Activated naive CD4-positive, alpha-beta T cell (primary cell): ENCODE data around the gene ACKR3.

Experiments used
- DNase-seq, 4 experiments: peaks; one replicate each; lab custom pipeline; 2025; lab: John Stamatoyannopoulos, UW

Gene ACKR3

GRCh38 chr2:236549165-236549564 lies 20.5 kb upstream of the ACKR3 start:
- DNase-seq, result no peak

DNA sequence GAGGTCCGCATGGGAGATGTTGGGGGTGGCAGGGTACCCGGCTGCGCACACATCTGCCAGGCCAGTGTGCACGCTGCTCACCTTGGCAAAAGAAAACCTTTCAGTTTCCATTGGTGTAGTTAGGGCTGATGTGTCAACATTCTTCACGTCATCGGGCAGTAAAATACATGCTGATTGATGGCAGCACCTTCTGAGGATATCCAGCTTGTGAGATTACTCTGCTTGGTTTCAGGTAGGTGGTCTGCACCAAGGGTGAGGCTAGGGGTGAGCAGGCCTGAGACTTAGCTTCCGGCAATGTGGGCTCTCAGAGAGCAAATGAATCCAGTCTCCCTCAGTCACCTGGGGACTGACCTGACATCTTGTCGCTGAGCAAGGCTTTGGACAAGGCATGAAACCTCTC lies 19.3 kb upstream of the ACKR3 start:
- no peak for DNase-seq

GRCh38 chr2:236550701-236551465 lies 18.7 kb upstream of the ACKR3 start:
- DNase-seq, result no peak

GRCh38 chr2:236551471-236552211 lies 18.0 kb upstream of the ACKR3 start:
- no peak for DNase-seq

DNA sequence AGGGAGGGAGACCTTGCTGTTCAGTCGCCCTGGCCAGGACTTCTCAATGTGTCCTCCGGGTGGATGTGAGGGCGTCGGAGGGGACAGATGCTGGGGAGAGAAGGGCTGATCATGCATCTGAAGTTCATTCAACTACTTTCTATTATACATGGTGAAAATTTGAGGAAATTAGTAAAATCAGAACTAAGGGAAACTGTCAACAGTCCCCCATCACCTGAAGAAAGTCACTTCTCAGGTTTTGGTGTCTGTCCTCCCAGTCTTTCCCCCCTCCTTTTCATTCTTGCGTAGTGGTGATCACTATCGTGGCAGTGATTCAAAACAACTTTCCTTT lies 17.4 kb upstream of the ACKR3 start:
- DNase-seq, result no peak

DNA sequence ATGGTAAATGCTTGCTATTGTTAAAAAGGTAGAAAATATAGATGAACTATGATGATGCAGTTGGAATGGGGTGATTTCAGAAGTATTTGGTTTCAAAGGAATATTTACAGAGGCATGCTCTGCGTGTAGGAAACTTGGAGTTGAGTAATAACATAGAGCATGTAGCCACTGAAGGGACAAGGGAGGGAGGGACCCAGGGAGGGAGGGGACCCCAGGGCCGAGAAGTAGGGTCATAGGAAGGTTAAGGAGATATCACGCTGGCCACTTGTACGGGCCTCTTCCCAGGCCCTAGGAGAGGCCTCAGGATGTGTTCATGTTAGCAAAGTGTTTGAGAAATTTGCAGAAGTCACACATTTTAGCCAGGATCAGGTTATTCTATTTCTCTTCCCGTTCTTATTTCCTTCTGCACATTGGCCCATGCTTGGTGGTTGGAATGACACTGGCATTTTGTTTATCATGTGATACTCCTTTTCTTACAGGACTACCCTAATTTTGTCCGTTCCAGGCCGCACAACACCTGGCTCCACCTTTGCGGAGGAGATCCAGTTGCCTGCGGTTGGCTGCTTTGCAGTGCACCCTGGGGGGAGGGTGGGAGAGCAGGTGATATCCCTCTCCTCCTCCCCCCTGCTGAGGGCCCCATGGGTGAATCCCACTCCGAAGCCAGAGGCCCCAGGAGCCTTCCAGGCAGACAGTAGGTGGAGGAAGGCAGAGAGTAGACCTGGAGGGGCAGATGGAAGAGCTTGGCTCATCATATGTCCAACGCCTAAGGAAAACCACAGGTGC lies 16.9 kb upstream of the ACKR3 start:
- no peak for DNase-seq

- no peak for DNase-seq
Measured at GRCh38 chr2:236553522-236553921, 16.1 kb upstream of the ACKR3 start.

DNA sequence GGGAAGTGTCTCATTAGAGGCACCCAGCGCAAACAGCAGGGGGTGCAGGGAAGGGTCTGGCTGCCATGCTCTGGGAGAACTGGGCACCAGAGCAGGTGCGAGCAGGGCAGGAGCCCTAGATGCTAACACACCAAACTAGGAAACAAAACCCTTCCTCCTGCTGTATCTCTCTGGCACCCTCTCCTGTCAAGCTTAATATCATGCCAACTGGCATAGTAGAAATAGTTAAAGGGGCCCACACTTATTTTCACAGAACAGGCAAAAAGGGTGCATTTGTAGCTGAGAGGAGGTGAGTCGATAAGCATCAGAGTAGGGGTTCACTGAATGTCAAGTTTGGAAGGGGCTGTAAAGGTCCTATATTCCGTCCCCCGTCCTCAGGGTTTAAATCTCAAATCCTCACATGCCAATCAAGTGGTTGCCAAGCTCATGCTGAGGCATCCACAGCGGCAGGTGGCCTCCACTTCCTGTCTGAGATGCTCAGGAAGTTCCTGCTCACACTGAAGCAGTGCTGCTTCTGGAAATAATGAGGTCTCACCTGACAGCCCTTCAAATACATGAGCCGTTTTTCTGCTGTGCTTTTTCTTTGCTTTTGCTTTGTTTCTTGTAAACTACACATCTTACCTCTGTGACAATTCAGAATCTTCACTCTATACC lies 14.9 kb upstream of the ACKR3 start:
- DNase-seq, result peak in 1 of 4 experiments; percentile 12

DNA sequence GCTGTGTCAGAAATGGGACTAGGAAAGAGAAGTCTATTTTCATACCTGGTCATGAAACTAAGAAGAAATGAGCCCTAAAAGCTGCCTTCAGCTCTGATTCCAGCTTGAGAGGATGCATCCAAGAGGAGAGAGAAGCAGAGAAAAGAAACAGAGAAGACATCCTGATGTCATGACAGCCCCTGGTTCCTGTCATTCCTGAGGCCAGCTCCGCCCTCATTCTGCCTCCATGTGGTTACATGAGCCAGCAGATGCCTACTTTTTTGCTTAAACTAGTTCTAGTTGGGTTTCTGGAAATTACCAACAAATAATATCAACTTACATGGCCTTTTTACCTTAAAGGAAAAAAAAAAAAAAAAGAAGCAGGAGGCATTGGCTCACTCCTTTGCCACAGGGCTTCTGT lies 14.1 kb upstream of the ACKR3 start:
- no peak for DNase-seq

DNA sequence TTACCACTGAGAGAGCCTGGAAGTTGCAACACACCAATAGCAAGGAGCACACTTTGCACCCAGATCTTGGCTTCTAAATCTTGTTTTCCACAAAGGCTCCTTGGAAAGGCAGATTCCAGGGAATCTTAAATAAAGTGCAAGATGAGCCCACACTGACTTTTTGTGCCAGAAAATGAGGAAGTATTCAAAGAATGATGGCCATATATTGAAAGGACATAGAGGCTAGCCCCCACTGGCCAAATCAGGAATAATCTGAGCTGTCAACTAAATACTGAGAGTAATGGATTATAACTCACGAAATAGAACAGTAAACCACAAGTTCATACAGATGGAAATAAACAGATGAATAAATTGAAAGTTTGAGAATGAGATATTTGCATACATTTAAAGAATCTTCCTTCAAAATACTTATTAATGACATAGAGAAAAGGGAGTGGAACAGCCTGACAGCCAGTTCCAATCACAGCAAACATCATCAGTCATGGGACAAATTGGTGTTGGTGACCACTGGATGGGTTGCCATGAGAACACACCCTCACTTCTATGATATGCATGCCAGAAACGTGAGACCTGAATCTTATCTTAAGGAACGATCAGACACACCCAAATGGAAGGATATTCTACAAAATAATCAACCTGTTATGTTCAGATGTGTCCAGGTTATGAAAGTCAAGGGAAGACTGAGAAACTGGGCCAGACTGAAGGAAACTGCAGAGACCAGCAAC lies 12.2 kb upstream of the ACKR3 start:
- no peak for DNase-seq

- DNase-seq, result no peak
Measured at GRCh38 chr2:236558036-236558435, 11.6 kb upstream of the ACKR3 start.

DNA sequence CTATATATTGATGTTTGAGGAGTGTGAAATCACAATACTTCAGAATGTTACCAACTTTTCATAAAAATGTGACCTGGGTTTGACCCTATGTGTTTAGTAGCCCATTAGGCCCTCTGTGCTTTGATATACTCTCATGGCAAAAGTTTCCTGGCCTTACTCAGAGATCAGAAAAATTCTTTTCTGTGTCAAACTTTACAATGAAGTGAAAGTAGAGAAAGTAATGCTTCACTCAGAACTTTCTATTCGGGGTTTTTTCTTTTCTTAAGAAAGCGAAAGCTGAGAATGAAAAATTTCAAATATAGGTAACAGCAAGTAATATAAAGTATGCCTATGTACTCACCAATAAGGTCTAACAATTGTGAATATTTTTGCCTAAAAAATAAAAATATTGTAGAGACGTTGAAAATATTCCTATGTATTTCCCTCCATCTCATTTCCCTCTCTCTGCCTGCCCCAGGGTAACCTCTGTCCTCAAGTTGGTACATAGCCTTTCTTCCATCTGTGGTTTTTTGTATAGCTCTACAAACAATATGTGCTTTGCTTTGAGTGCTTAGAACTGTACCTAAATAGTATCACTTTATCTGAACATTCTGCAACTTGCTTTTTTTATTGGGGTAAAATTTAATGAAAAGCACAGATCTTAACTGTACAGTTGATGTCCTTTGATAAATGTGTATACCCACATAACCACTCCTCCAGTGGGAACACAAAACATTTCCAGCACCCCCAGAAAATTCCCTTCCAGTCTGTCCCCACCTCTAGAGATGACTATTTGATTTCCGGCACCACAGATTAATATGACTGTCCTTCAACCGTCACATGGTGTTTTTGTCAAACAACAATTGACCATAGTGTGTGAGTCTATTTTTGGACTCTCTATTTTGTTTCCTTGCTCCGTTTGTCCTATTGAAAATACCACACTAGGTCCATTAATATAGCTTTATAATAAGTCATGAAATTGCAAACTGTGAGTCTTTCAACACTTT lies 10.3 kb upstream of the ACKR3 start:
- no peak for DNase-seq

DNA sequence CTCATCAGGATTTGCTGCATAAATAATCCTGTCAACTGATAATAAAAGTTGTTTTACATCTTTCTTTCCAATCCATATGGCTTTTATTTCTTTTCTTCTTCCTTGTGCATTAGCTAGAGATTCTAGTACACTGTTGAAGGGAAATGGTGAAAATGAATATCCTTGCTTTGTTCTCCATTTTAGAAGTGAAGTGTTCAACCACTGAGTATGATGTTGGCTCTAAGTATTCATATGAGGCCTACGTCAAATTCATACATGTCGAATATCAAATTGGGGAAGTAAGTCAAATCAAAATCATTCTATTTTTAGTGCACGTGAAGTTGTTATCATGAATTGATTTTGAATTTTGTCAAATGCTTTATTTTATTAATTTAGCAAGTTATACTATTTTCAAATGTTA lies 7.8 kb upstream of the ACKR3 start:
- no peak for DNase-seq

DNA sequence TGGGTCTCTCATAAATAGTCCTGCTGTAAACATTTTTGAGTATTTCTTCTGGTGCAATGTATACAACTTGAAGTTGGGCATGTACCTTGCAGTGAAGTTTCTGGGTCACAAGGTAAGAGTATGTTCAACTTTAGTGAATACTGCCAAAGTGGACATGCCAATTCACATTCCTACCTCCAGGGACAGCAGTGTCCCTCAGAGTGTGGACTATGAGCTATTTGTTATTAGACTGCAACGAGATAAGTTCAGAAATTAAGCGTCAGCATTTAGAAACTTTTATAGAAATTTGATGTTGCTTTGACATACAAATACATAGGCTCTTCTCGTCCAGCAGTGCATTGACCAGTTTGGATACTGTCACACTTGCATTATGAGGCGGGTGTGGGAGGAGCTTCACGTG lies 7.2 kb upstream of the ACKR3 start:
- DNase-seq, result no peak

DNA sequence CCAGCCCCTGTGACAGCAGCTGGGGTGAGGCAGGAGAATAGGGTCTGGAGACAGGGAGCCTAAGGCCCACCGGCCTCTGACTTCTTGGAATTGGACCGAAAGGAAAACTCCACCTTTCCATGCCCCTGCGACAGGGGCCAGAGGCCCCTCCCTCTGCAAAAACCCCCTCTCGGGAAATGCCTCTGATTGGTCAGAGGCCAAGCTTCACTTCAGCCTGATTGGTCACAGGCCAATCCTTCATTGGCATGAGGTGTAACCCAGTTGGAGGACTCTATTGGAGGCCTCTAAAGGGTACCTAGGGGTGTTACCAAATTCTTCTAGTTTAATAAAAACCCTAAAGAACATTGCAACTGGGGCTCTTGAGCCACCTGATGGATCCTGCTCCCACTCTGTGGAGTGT lies 5.7 kb upstream of the ACKR3 start:
- no peak for DNase-seq

DNA sequence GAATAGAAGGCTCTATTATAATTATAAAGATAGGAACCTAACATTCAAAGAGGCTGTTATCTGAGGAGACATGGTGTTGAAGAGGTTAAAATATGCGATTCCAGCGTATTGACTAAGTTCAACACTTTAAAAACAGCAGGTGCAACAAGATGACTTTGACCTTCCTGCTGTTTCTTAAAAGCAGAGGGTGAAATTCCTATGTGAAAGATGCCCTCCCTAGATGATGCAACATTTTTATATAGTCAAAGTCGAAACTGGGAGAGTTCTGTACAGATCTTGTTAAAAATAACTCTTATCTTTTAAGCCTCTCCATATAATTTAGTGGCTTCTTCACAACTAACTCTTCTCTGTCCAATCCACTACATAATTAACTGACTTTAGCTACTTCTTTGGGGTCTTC lies 4.4 kb upstream of the ACKR3 start:
- DNase-seq, result no peak

- no peak for DNase-seq
Measured at GRCh38 chr2:236565879-236566402, 3.7 kb upstream of the ACKR3 start.

DNA sequence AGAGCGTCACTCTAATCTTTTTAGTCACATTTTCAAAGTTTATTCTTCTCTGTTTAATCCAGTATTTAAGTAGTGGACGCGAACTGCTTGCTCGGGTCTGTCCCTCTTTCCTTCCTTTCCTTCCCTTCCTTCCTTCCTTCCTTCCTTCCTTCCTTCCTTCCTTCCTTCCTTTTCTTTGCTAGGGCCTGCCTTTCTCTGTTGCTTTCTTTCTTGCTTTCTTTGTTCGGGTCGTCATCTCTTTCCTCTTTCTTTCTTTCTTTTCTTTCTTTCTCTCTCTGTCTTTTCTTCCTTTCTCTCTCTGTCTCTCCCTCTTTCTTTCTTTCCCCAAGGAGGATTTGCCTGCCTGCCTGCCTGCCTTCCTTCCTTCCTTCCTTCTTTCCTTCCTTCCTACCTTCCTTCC lies 3.0 kb upstream of the ACKR3 start:
- no peak for DNase-seq

DNA sequence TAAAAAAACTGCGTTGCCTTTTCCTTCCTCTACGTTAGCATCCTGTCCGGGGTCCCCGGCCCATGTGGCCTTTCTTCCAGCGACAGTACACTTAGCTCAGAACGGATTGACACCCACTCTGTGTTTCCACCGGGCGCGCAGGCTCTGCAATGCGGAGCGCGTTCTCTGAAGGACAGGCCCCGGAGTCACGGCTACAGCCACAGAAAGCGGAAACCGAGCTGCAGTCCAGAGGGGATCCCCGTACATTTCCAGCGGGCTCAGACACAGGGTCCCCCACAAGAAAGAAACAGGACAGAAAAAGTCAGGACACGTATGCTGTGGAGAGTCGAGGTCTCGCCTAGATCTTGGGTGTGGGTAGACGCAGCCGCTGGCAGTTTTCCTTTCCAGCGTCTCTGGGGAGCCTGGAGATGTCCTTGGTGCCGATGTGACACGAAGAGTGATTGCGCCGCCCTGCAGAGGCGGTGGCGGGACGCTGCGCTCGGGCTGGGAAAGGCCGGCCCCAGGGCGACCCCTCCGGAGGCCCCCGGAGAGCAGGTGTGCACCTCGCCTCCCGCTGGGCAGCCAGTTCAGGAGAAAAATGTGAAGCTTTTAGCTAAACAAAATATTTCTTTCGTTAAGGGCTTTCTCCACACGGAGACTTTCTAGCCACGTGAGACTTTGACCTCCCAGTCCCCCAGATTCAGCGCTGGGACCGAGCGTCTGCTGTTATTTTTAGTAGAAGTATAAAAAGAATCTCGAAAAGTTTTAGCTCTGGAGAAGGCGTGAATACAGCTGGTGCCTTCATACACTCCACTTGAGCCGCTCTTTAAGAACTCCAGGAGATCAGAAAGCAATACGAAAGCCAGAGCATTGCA lies 1.3 kb upstream of the ACKR3 start:
- peak in 2 of 4 experiments; percentile 13 to 26 for DNase-seq
